GM19023 (cell line): ENCODE results near the gene DRD2.

Source experiments
- ATAC-seq: cut with Tn5 transposase; IDR thresholded peaks from one replicate; pipeline ENCODE4 v1.9.1; 2021; ENCODE audit warnings: mild to moderate bottlenecking, moderate library complexity; ENCODE audit not compliant: unreplicated experiment

DRD2 gene

DNA sequence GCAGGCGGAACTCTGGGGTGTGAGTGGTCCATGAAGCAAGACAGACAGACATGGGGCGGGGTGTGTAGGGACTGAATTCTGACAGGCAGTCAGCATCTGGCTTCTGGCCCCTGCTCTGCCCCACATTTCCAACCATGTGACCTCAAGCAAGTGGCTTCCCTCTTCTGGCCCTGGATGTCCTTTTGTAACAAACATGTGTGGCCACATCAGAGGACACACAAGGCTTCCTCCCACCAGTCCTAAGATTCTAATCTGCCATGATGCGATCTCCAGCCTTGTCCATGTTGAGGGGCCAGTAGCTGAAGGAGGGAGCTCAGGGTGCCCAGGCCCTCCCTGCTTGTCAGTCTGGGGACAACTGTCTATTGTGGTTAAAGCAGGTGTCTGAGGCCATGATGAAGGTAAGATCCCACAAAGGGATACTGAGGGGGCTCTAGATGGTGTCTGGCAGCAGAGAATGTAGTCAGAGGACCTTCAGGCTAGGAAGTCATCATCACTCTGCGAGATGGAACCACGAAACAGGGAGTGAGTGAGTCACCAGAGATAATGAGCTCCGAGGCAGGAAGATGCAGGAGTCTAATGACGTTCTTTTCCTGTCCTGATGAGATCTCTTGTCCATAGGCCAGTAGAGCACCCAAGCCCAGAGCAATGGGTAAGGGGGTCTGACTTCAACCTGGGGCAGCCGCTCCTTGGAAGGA, 27.4 kb downstream of the DRD2 start:
- no peak for ATAC-seq

DNA sequence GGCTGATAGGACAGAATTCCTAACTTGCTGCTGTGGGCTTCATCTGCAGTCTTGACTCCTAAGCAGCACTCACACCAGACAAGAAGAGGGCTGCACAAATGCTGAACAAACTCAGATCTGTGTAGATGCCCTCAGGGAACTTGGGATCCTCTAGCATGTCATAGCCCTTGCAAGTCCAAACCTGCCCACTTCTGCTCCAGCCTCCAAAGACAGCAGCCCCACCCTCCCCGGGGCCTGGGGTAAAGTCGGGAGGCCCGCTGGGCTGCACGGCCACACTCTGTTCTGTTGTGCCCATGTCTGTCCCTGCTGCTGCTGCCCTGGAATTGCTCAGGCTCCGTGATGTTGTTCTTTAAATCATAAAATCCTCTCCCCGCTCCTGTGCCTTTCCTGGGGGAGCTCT, 28.3 kb downstream of the DRD2 start:
- ATAC-seq, result no peak

DNA sequence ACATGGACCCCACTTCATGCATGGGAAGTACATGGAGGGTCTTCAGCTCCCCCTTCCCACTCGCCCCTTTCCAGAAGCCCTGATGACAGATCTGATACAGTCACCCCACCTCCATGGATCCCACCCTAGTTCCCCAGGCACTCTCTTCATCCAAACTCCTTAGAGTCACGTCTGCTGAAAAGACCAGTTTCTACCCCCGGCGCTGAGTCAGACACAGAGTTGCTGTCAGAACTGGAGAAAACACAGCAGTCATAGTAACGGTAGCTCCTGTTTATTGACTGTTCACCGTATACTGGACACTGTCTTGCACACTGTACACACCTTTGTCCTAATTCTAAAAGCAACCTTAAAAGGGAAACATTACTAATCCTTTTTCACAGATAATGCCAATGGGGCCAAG, 29.1 kb downstream of the DRD2 start:
- no peak for ATAC-seq

DNA sequence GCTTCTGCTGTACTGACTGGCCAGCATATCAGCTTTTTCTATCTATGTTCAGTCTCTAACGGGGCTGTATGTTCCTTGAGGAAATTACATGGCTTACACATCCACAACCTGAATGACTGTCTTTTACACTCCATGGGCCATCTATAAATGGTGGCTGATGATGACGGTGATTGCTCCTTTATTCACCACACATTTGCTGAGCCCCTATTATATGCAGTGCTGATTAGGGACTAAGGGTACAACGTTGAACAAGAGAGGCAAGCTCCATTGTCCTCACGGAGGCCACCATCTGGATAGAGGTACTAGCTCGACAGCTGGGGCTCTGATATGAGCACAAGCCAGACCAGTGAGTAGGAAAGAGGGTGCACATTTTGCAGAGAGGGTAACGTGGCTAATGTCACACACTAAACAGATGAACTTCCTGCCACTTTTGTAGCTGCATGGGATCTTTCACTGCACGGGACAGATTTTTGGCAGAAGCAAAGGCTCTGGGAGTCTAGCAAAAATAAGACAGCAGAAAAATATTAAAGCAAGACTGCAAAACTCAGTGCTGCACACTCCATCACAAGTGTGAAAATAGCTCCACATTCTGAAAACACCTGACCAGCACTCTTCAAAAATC, 30.6 kb downstream of the DRD2 start:
- ATAC-seq, result no peak

DNA sequence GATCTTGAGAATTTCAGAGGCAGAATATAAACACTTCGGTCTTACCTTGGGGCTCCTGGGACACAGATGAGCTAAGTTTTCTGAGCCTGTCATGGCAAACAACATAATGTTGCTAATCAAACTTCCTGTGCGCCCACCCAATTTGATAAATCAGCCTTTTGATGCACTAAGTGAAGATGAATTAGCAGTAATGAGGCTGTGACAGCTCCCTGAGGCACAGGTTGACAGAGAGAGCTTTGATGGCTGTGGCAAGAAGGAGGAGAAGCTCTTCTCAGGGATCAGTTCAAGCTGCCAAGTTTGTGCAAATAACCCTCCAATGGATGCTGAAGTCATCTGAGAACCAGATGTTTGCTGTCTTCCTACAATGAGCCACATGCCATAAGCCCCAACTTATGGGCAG, 34.4 kb downstream of the DRD2 start:
- ATAC-seq, result no peak

DNA sequence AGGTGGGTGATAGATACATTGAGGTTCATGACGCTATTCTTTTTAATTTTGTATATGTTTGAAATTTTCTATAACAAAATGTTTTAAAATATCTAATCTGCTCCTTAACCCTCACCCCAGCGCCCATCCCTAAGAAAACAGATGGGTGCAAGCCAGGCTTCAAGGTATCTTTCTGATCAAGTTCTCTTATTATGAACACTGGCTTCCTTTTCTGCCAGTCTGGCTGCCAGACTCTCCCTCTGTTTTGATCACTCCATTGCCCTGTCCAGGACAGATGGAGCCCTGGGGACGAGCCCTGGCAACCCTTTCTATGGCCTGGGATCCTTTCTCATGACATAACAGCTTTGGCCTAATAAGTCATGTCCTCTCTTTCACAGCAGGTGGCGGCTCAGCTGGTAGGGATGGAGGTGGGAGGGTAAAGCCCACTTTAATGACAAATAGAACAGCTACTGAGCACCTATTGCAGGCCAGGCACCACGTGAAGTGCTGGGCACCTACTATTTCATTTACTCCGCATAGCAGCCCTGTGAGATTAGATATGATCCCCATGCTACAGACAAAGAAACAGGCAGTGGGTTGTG, 38.4 kb downstream of the DRD2 start:
- no peak for ATAC-seq

DNA sequence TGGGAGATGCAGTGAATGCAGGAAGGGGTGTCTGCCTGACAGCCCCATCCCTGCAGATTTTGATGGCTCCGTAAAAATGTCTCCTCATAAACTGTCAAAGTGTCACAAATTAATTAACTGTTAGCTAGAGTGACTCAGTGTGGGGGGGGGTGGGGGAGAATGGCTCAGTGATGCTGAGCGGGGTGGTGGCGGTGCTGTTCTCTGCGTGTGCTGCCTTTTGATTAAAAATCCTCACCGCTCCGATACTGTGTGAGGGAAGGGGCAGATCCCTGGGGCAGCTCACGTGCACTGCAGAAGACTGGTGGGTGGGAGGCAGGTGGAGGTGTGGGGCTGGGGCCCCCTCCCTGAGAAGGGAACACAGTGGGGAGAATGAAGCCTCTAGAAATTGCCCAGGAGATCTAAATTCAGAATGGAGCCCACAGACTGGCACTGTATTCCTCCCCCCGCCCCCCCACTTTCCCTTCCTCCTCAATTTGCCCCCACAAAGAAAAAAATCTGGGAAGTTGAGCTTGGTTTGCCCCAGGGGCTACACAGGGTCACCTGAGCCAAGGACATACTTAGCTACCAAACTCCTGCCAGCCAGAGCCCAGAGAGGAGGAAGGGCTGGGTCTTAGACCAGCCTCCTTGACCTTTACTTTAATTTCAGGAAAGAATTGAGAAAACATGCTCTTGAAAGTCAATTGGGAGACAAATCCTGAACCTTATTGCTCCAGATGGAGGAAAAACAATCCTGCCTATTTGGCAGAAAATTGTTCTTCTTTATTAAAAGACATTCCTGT, 39.8 kb downstream of the DRD2 start:
- no peak for ATAC-seq

DNA sequence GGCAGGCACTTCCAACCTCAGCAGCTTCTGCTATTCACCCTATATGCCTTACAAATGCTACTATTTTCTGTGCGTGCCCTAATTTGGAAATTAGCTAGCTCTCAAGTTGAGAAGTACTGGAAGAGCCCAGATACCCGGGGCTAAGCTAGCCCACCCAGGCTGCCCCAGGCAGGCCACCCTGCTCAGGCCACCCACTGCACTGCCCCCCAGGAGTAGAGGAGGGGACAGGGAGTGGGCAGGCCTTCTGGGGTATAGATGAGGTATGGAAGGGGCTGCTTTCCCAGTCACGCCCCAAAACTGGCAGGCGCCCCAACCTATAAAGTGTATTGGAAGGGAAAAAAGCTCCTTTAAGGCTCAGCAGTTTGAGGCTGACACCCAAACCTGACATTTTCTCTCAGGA, 43.5 kb downstream of the DRD2 start:
- ATAC-seq, result no peak

DNA sequence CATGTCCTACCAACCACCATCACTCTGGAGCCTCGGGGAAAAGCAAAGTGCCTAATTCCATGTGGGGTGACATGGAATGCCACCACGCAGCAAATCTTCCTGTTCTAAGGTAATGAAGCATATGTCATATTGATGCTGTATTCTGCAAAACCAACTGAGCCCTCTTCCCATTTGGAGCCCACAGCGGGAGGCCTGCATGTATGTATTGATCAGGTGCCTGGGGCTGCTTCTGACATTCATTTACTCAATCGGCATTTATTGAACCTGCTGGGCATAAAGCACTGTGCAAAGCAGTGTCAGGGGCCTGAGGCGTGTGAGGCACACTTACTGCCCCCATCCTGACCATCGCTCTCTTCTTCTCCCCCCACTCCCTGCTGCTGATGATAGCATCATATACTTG, 48.5 kb downstream of the DRD2 start:
- no peak for ATAC-seq

DNA sequence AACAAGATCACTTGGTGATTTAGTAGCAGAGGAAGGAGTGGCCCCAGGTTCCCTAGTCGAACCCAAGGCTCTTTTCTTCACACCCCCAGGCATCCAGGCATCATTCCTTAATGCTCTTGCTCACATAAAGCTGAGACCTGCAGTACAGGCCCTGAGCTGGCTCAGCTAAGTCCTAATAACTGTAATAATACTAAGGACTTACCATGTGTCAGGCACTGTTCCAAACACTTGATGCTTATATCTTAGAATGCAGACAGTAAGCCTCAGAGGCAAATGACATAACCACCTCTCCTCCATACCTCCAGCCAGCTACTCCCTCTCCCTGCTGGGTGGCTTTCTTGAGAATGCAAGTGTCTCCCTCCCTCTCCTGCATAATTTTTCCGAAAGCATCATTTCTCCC, 54.4 kb downstream of the DRD2 start:
- no peak for ATAC-seq

DNA sequence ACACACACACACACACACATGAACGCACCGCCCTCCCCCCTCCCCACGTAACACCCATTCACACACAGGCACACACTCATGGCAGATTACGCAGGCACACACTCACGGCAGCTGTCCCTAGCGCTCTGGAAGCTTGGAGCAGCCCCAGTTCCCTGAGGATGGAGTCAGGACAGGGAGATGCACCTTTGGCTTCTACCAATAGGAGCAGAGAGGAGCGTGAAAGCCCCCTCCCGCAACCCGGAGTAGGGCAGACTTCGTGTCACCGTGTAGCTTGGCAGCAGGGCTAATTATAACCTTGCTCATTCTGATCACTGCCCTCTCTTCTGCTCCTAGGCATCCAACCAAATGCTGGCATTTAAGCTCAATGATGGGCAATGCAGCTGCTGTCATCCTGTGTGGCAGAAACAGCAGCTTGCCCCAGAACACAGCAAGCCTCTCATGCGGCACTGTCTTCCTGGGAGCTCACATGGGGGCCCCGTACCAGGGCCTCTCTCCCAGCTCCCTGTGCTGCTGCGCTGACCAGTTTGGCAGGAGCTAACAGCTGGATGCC, 55.7 kb downstream of the DRD2 start:
- no peak for ATAC-seq

DNA sequence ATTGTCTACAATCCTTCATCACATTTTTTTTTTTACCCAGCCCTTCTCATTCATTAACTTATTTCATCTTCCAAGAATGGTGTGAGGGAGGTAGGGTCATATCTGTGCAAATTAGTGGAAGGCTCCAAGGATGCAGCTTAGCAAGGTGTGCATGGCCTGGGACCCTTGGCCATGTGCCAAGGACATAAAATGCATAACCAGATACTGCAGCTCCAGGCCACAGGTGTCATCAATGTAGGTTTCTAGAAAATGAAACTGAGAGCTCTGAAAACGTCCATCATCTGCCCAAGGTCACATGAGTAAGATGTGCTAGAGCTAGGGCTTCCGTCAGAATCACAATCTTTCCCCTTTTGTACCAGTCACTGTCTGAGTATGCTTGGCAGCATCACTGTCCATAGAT, 57.8 kb downstream of the DRD2 start:
- ATAC-seq, result peak; percentile 71

DNA sequence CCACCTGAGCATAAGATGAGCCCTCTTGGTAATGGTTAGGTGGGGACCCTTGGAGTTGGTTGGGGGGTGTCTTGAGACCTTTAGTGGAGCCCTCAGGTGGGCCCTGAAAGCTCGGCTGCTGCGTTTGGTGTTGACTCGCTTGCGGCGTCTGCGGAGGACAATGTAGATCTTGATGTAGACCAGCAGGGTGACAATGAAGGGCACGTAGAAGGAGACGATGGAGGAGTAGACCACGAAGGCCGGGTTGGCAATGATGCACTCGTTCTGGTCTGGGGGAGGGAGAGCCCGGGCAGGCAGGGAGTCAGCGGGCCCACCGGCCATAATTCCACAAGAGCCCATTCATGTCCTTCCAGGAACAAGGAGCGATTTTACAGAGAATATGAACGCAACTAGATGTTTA, 59.9 kb downstream of the DRD2 start:
- no peak for ATAC-seq

DNA sequence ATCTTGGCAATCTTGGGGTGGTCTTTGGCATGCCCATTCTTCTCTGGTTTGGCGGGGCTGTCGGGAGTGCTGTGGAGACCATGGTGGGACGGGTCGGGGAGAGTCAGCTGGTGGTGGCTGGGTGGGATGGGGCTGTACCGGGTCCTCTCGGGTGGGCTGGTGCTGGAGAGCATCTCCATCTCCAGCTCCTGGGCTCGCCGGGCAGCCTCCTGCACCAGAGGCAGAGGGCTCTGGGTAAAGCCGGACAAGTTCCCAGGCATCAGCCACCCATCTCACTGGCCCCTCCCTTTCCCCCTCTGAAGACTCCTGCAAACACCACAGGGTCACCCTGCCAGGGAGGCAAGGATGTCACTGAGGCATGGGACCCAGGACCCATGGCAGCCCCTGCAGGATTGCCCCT, 62.5 kb downstream of the DRD2 start:
- no peak for ATAC-seq

DNA sequence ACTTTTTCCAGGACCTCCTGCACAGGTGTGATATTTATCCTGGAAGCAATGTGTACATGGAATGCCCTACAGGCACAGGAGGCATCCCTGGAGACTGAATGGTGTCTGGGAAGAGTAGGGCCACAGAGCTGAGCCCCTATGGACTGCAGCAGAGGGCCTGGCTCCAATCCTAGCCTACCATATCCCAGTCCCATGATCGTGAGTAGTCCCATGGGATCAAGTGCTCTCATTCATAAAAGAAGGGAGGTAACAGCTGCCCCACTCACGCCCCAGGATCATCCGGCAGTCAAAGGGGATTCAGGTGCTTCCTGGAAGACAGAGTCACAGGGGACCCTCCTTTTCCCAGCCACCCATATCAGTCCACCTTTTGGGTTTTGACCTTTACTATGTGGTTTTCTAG, 63.7 kb downstream of the DRD2 start:
- no peak for ATAC-seq

DNA sequence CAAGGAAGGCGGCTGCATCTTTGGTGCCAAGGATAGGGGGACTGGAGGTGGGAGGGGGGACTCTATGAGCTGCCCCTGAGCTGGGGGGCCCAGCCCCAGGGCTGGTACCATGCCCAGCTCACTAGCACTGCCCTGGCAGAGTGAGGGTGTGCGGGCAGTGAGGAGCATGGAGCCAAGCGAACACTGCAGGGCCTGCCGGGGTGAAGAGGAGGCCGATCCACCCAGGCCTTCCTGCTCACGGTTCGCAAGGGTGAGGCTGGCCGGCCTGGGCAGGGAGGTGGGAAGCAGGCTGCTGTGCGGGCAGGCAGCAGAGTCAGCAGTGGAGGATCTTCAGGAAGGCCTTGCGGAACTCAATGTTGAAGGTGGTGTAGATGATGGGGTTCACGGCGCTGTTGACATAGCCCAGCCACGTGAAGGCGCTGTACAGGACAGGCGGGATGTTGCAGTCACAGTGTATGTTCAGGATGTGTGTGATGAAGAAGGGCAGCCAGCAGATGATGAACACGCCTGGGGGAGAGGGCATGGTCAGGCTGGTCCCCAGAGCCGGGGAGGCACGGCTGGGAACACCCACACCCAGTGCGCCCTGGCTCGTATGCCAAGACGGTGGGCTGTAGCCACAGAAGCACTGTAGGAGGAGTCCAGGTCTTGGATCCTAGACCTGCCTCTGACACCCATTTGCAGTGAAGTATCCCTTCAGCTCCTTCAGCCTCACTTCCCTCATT, 64.6 kb downstream of the DRD2 start:
- ATAC-seq, result no peak

DNA sequence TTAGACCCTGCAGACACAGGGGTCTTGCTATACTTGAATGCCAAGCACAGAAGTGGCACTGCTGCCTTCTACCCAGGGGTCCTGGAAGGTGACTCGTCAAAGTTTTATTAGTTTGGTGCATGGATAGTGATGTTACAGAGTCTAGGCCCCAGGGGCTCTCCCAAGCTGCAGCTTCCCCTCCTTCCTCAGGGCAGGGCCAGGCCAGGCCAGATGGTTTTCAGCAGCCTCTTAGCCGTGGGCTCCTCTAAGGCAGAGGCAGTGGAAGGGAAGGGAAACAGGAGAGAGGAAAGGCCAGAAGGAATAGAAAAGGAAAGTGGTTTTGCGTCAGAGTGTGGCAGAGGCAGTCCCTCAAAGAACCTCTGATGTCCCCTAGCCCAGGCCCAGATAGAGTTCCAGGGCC, 65.7 kb downstream of the DRD2 start:
- no peak for ATAC-seq

DNA sequence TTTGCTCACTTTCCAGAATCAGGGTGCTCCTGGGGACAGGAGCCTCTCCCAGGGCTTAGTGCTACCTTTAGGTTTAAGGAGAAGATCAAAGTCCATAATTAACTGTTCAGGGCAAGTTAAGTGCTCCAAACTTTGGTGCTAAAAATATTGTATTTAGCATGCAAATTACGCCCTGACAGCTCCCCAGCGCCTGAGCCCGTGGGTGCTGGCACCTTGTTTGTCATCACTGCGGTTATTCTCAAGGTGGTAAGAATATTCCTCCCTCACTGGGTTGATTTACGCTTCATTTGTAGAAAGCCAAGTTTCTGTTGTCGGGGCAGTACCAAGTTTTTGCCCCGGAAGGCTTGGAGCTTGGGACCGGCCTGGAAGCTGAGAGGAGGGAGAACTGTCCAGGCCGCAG, 66.3 kb downstream of the DRD2 start:
- no peak for ATAC-seq

DNA sequence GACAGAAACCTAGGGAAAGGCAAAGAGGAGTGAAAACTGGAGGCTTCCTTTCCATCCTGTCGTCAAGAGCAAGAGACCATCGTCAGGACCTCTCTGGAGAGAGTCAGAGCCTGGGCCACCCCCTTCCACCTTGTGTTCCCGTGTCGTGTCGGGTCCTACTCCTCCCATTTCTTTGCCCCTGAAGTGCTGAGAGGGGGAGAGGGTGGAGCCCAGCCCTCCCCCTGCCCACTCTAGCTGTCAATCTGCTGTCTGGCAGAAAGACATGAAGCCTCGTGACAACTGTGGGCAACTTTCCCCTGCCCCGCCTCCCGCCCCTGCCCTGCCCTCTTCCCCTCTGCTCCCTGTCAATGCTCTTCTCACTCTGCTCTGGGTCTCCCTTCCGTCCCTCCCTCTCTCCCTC, 67.0 kb downstream of the DRD2 start:
- ATAC-seq, result no peak

DNA sequence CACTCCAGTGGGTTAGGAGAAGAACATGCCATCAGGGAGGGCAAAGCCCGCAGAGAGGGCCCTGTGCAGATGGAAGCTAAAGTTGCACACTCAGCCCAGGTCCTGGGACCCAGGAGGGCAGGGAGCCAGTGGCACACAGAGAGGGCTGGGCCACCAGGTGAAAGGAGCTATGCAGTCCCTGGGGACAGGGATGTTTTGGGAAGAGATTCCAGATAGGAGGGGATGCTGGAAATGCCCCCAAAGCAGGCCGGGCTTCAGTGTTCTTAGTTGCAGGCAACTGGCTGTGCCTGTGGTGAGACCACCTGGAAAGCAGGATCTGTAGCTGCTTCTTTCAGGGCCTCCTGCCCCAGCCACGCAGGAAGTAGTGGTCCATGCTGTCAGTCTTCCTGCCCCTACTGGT, 68.0 kb downstream of the DRD2 start:
- ATAC-seq, result no peak
